A673 (cell line): ENCODE measurements around the gene NAIF1.

Experiments used
- EZH2 ChIP-seq: fragments of 200-600 bp; sonication (generic); IDR thresholded peaks from 2 replicates; pipeline ENCODE4 v1.6.1; 2017; ENCODE audit warnings: borderline replicate concordance, low read depth, mild to moderate bottlenecking, mixed read lengths, antibody characterized with exemption, low read length; ENCODE audit not compliant: poor library complexity, severe bottlenecking
- TF ChIP-seq, protein P1 (sequence below): fragments of 300-800, 200-600 bp; sonication (generic); conservative IDR thresholded peaks from 2 replicates; pipeline ENCODE4 v1.5.1; 2017; ENCODE audit warnings: low read depth, mild to moderate bottlenecking, antibody characterized with exemption, low read length, moderate library complexity, mixed read lengths

- TF ChIP-seq, protein P1, sequence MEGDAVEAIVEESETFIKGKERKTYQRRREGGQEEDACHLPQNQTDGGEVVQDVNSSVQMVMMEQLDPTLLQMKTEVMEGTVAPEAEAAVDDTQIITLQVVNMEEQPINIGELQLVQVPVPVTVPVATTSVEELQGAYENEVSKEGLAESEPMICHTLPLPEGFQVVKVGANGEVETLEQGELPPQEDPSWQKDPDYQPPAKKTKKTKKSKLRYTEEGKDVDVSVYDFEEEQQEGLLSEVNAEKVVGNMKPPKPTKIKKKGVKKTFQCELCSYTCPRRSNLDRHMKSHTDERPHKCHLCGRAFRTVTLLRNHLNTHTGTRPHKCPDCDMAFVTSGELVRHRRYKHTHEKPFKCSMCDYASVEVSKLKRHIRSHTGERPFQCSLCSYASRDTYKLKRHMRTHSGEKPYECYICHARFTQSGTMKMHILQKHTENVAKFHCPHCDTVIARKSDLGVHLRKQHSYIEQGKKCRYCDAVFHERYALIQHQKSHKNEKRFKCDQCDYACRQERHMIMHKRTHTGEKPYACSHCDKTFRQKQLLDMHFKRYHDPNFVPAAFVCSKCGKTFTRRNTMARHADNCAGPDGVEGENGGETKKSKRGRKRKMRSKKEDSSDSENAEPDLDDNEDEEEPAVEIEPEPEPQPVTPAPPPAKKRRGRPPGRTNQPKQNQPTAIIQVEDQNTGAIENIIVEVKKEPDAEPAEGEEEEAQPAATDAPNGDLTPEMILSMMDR = no peak
- no peak for TF ChIP-seq EZH2
These were observed 40.8 kb downstream of the NAIF1 start for GRCh38 chr9:128026255-128026772.
